ENCODE measurements around the gene MEF2C. TPM values are rescaled to one million over a fixed set of nuclear protein-coding genes. Genes with fewer than 3 reads are reported as not detected.

The MEF2C gene
- total and polyA plus RNA-seq, 4 donors, result 2.8 to 15.9 (median 10.1) TPM

GRCh38 chr5:88671505-88672499 lies 211.2 kb downstream of the MEF2C start:
- Histone ChIP-seq H3K9ac (ENCODE audit: low read depth in 1 of 2, low read length in 2 of 2) (no peak overlapping the region), H3K36me3 (ENCODE audit: control insufficient read depth in 4 of 4, insufficient read depth in 3 of 4, low read depth in 1 of 4, low read length in 3 of 4) (no peaks in the 10 kb centered on the region), H3K27ac (ENCODE audit: low read depth in 1 of 2, low read length in 2 of 2) (no peak overlapping the region), H3K27me3 (ENCODE audit: control insufficient read depth in 4 of 4, insufficient read depth in 4 of 4, low read length in 3 of 4) (peaks cover 3 to 47% (median 29%) of the 10 kb centered on the region in 4 donors), H3K9me3 (ENCODE audit: control insufficient read depth in 4 of 4, low read length in 3 of 4) (peaks cover 0 to 2% (median 0%) of the 10 kb centered on the region in 4 donors), H3K4me1 (ENCODE audit: control insufficient read depth in 4 of 4, insufficient read depth in 4 of 4, low read length in 3 of 4) (peaks cover 19 to 23% (median 21%) of the 10 kb centered on the region in 4 donors), H3K4me3 (ENCODE audit: low read depth in 1 of 3, low read length in 3 of 3) (no peak overlapping the region)
- 8% methylated on average over 25 of the region's 25 CpGs for WGBS
- no peak for TF ChIP-seq NR2F2 (IDR thresholded peaks at IDR 0.05)
- no peak for TF ChIP-seq HNF4A (conservative IDR thresholded peaks at IDR 0.05)
- no peak for TF ChIP-seq EGR1 (IDR thresholded peaks at IDR 0.05; ENCODE audit: low read depth in 2 of 2)
- TF ChIP-seq RAD21 (IDR thresholded peaks at IDR 0.05), result no peak
- TF ChIP-seq YY1 (IDR thresholded peaks at IDR 0.05), result no peak
- TF ChIP-seq FOXA1 (IDR thresholded peaks at IDR 0.05), result no peak
- TF ChIP-seq GABPA (IDR thresholded peaks at IDR 0.05 in 1 of 2, conservative IDR thresholded peaks at IDR 0.05 in 1 of 2), result no peak
- DNase-seq (ENCODE audit: low spot score), result no peak

- Histone ChIP-seq H3K27ac (ENCODE audit: low read depth in 1 of 2, low read length in 2 of 2) (no peak overlapping the region), H3K9ac (ENCODE audit: low read depth in 1 of 2, low read length in 2 of 2) (no peak overlapping the region), H3K27me3 (ENCODE audit: control insufficient read depth in 4 of 4, insufficient read depth in 4 of 4, low read length in 3 of 4) (peaks cover 3 to 48% (median 30%) of the 10 kb centered on the region in 4 donors), H3K36me3 (ENCODE audit: control insufficient read depth in 4 of 4, insufficient read depth in 3 of 4, low read depth in 1 of 4, low read length in 3 of 4) (no peaks in the 10 kb centered on the region), H3K4me1 (ENCODE audit: control insufficient read depth in 4 of 4, insufficient read depth in 4 of 4, low read length in 3 of 4) (peaks cover 19 to 28% (median 23%) of the 10 kb centered on the region in 4 donors), H3K4me3 (ENCODE audit: low read depth in 1 of 3, low read length in 3 of 3) (no peak overlapping the region), H3K9me3 (ENCODE audit: control insufficient read depth in 4 of 4, low read length in 3 of 4) (peaks cover 0 to 2% (median 0%) of the 10 kb centered on the region in 4 donors)
- DNase-seq (ENCODE audit: low spot score), result no peak
- WGBS, result 7% methylated on average over 1 of the region's 1 CpG
- TF ChIP-seq ZBTB33 (IDR thresholded peaks at IDR 0.05), result no peak
- no peak for TF ChIP-seq GABPA (IDR thresholded peaks at IDR 0.05 in 1 of 2, conservative IDR thresholded peaks at IDR 0.05 in 1 of 2)
- TF ChIP-seq HNF4G (IDR thresholded peaks at IDR 0.05), result no peak
- no peak for TF ChIP-seq NR2F2 (IDR thresholded peaks at IDR 0.05)
- TF ChIP-seq RAD21 (IDR thresholded peaks at IDR 0.05), result no peak
Measured at GRCh38 chr5:88671106-88671504, 211.9 kb downstream of the MEF2C start.

- peaks cover 0 to 2% (median 0%) of the 10 kb centered on the region in 4 donors for H3K9me3 ChIP-seq (ENCODE audit: control insufficient read depth in 4 of 4, low read length in 3 of 4)
- no peak overlapping the region for H3K4me3 ChIP-seq (ENCODE audit: low read depth in 1 of 3, low read length in 3 of 3)
- H3K36me3 ChIP-seq (ENCODE audit: control insufficient read depth in 4 of 4, insufficient read depth in 3 of 4, low read depth in 1 of 4, low read length in 3 of 4), result no peaks in the 10 kb centered on the region
- 70% methylated on average over 1 of the region's 1 CpG for WGBS
- peaks cover 14 to 24% (median 19%) of the 10 kb centered on the region in 4 donors for H3K4me1 ChIP-seq (ENCODE audit: control insufficient read depth in 4 of 4, insufficient read depth in 4 of 4, low read length in 3 of 4)
- TF ChIP-seq RXRA (IDR thresholded peaks at IDR 0.05) (no peak), RAD21 (IDR thresholded peaks at IDR 0.05) (no peak)
- no peak overlapping the region for H3K9ac ChIP-seq (ENCODE audit: low read depth in 1 of 2, low read length in 2 of 2)
- H3K27ac ChIP-seq (ENCODE audit: low read depth in 1 of 2, low read length in 2 of 2), result no peak overlapping the region
- peaks cover 3 to 51% (median 31%) of the 10 kb centered on the region in 4 donors for H3K27me3 ChIP-seq (ENCODE audit: control insufficient read depth in 4 of 4, insufficient read depth in 4 of 4, low read length in 3 of 4)
- DNase-seq (ENCODE audit: low spot score), result no peak
Measured at GRCh38 chr5:88670461-88670860, 212.5 kb downstream of the MEF2C start.
